ENCODE data around the gene C9orf50.

The C9orf50 gene

DNA sequence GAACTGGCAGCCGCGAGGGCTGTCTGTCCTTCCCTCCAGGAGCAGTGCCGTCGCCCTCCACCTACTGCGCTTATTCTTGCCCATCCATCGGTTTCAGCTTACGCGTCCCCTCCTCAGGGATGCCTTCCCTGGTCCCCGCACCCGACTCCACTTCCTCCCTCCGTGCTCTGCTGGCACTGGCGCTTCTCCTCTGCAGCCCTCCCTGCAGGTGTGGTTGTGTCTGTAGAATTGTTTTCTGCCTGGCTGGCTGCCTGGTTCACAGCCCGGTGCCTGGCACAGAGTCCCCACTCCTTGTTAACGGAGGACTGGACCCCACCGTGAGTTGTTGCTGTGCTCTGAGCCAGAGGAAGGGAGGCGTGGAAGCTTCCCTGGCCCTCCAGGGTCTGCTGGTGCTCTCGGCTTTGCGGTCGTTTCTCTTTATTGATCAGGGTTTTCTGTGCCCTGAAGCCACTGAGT is 10.8 kb upstream of the C9orf50 start:
- no peak for DNase-seq (ENCODE audit: low read depth in 2 of 2)
- H3K4me3 ChIP-seq (replicated peaks in 1 of 2; ENCODE audit: low read depth in 2 of 2, low read length in 2 of 2): no peak overlapping the region
- TF ChIP-seq, protein P1, sequence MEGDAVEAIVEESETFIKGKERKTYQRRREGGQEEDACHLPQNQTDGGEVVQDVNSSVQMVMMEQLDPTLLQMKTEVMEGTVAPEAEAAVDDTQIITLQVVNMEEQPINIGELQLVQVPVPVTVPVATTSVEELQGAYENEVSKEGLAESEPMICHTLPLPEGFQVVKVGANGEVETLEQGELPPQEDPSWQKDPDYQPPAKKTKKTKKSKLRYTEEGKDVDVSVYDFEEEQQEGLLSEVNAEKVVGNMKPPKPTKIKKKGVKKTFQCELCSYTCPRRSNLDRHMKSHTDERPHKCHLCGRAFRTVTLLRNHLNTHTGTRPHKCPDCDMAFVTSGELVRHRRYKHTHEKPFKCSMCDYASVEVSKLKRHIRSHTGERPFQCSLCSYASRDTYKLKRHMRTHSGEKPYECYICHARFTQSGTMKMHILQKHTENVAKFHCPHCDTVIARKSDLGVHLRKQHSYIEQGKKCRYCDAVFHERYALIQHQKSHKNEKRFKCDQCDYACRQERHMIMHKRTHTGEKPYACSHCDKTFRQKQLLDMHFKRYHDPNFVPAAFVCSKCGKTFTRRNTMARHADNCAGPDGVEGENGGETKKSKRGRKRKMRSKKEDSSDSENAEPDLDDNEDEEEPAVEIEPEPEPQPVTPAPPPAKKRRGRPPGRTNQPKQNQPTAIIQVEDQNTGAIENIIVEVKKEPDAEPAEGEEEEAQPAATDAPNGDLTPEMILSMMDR (IDR thresholded peaks at IDR 0.05; ENCODE audit: low read depth, low read length): no peak

DNA sequence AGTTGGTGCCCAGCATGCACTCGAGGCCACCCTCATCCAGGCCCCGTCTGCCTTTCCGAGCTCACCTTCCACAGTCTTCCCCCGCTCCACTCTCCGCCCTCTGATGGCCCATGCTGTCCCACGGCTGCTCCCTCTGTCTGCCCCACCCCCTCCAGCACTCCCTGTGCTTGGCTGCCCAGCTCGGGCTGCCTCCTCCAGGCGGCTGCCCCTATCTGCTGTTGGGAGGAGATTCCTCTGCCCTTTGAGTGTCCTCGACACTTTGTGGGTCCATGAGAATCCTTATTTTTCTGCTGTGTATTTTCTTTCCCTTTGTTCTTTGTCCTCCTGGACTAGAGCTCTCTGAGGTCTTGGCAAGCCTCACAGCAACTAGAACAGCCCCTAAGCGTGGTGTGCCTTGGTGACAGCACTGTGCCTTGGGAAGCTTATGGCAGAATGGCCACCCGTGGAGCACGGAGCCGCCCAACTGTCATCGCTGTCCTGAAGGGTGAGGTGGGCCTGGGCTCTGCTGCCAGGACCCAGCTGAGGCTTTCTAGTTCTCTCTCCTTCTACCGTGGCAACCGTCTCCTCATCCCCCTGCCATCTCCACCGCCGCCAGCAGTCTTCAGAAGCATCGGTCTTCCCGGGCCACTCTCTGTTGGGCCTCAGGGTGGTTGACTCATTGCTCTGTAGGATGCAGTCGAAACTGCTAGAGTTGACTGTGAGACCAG is 10.2 kb upstream of the C9orf50 start:
- no peak overlapping the region for H3K4me3 ChIP-seq (replicated peaks in 1 of 2; ENCODE audit: low read depth in 2 of 2, low read length in 2 of 2)
- TF ChIP-seq, protein P1 (IDR thresholded peaks at IDR 0.05; ENCODE audit: low read depth, low read length): no peak
- DNase-seq (ENCODE audit: low read depth in 2 of 2): peak in 1 of 2 donors; percentile 39

DNA sequence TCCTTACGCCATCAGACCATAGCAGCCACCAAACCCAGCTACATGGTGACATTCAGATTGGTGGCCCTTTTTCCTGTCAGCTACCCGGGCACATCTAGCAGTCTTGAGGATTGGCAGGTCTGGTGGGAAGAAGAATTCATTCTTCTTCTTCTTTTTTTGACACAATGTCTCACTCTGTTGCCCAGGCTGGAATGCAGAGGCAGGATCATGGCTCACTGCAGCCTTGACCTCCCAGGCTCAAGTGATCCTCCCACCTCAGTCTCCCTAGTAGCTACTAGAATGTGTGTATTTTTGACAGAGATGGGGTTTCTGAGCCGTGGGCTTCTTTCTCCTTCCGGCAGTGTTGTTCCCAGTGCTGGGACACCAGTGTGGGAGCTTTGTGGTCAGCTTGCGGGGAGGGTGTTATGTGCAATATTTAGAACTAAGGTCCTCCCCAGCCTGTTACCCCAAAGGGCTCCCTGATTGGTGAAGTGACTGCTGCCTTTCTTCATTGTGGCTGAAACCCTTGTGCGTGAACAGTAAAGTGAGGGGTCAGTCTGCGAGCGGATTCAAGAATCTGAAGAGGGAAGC is 8.4 kb upstream of the C9orf50 start:
- TF ChIP-seq, protein P1 (IDR thresholded peaks at IDR 0.05; ENCODE audit: low read depth, low read length): no peak
- DNase-seq (ENCODE audit: low read depth in 2 of 2): no peak
- H3K4me3 ChIP-seq (replicated peaks in 1 of 2; ENCODE audit: low read depth in 2 of 2, low read length in 2 of 2): no peak overlapping the region

DNA sequence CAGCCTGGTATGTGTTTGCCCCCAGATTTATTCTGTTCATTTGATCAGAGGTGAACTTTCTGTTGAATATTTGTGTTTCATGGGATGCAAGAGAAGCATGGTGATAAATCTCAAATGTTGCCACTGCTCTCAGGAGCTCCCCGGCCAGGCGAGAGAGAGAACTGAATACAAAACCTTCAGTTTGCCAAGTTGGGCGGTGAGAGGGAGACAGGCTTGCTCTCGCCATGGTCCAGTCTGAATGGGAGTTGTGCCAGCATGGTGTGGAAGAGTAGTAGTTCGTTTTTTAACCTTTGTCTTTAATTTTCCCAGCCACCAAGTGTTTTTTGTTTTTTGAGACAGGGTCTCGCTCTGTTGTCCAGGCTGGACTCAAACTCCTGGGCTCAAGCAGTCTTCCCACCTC is 7.8 kb upstream of the C9orf50 start:
- TF ChIP-seq, protein P1 (IDR thresholded peaks at IDR 0.05; ENCODE audit: low read depth, low read length): no peak
- no peak overlapping the region for H3K4me3 ChIP-seq (replicated peaks in 1 of 2; ENCODE audit: low read depth in 2 of 2, low read length in 2 of 2)

DNA sequence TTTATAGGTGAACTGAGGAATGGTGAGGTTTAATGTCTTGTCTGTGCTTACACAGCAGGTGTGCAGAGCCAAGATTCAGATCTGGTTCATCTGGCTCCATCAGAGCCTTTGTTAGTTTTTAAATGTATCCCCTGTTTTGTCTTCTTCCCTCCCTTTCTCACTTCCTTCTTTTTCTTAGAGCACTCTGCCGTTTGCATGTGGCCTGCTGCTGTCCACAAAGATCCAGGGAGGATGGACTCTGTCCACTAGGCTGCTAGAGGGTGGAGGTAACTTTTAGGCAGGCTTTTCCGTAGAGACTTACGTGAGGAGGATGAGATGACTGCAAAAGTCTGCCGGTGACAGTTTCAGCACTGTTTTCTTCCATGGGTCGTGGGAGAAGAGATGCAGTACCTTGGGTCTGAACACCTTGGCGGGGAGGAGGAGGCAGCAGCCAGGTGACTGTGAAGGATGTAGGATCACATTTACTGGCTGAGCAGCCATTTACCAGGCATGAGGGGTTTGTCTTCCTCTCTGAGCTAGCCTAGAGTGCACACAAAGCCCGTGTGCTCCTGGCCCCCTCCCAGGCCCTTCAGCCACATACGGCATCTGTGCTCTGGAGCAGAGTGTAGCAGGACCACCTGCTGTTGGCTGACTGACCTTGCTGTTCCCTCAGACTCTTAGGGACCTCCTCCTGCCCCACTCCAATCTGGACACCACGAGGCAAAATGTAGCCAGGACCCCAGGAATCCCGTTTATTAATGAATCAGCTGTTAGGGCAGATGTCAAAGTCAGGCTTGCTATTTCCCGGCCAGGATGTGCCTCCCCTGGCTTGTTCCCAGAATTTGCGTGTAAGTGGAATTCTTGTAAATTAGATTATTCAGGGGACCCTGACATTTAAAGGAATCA is 6.9 kb upstream of the C9orf50 start:
- peak in 1 of 2 donors; percentile 45 for DNase-seq (ENCODE audit: low read depth in 2 of 2)
- TF ChIP-seq, protein P1 (IDR thresholded peaks at IDR 0.05; ENCODE audit: low read depth, low read length): no peak
- H3K4me3 ChIP-seq (replicated peaks in 1 of 2; ENCODE audit: low read depth in 2 of 2, low read length in 2 of 2): peak overlapping the region; percentile 85 to 89

More for the DNA sequence above, 7.8 kb upstream of the C9orf50 start:
- no peak for DNase-seq (ENCODE audit: low read depth in 2 of 2)

DNA sequence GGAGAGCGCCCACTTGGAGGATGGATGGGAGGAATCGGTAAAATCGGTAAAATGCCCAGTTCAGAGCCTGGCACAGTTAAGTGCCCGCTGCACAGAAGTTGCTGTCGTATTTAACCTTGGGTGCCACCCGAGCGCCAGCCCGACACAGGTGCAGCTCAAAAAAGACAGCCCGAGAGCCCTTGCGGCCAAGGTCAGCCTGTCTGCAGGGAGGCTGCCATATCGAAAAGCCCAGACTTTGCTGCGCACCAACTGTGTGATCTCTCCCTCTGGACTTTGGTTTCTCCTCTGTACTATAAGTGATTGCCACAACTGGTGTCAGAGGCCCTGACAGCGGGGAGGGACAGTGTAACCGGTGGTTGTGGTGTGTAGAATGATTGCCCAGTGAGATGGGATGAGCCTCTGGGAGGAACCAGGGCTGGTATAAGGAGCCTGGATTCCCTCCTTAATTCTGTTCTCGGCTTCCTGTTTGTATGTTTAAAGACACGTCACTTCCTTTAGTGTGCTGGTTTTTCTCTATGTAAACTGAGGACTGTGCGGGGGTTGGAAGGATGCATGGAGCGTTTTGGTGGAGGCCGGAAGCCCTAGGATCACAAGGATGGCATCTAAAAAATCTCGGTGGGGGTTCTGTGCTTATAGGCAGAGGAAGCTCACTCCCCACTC is 5.9 kb upstream of the C9orf50 start:
- TF ChIP-seq, protein P1 (IDR thresholded peaks at IDR 0.05; ENCODE audit: low read depth, low read length): no peak
- peak; percentile 78 to 80 for DNase-seq (ENCODE audit: low read depth in 2 of 2)
- H3K4me3 ChIP-seq (replicated peaks in 1 of 2; ENCODE audit: low read depth in 2 of 2, low read length in 2 of 2): peak overlapping the region; percentile 85 to 89

Measured in cardiac fibroblast (primary cell).